K562 (cell line): ENCODE results near the gene UBE2E1. TPM values are rescaled to one million over a fixed set of nuclear protein-coding genes. Genes with fewer than 3 reads are reported as not detected.

ENCODE experiments used
- ARID1B ChIP-seq: fragments of 450-650 bp; IDR thresholded peaks from 2 replicates; pipeline ENCODE4 v1.6.1; 2016; ENCODE audit warnings: antibody characterized with exemption, mild to moderate bottlenecking, inconsistent platforms
- ARNT ChIP-seq, 2 experiments: fragments of 450-650 bp; IDR thresholded peaks; 2 replicates each; pipeline ENCODE4 v1.6.1; 2016; ENCODE audit warnings: mild to moderate bottlenecking in 1 of 2
- BHLHE40 ChIP-seq: IDR thresholded peaks from 2 replicates; pipeline ENCODE4 v1.6.1; 2011; ENCODE audit warnings: low read length, improper control_type of control experiment
- CBX8 ChIP-seq: fragments of 200-600 bp; sonication (generic); IDR thresholded peaks from 2 replicates; pipeline ENCODE4 v1.6.1; 2012; ENCODE audit warnings: borderline replicate concordance, mixed run types, low read depth, mild to moderate bottlenecking, moderate library complexity, mixed read lengths, low read length, control low read depth, inconsistent platforms; ENCODE audit not compliant: poor library complexity, severe bottlenecking; ENCODE audit errors: extremely low read depth
- CHD4 ChIP-seq: fragments of 200-600 bp; sonication (generic); IDR thresholded peaks from 3 replicates; pipeline ENCODE4 v1.6.1; 2012; ENCODE audit warnings: low read depth, mild to moderate bottlenecking, mixed read lengths, low read length, inconsistent platforms; ENCODE audit not compliant: insufficient read depth, insufficient replicate concordance, poor library complexity, severe bottlenecking
- DPF2 ChIP-seq: fragments of 450-650 bp; IDR thresholded peaks from 2 replicates; pipeline ENCODE4 v1.6.1; 2016
- EGR1 ChIP-seq: fragments of 450-650 bp; conservative IDR thresholded peaks from 2 replicates; pipeline ENCODE4 v1.6.1; 2017; ENCODE audit warnings: mild to moderate bottlenecking
- FOXM1 ChIP-seq, 2 experiments: fragments of 450-650 bp in 1 of 2; sonication (generic) in 1 of 2; formaldehyde crosslinking in 1 of 2; IDR thresholded peaks; 2 replicates each; pipeline versions ENCODE4 v1.6.1 to v1.9.0; 2017 to 2022; ENCODE audit warnings: low read depth in 2 of 2, mild to moderate bottlenecking in 2 of 2, missing genetic modification reagents in 1 of 2, moderate library complexity in 1 of 2
- JUN ChIP-seq, 2 experiments: sonication (generic) in 1 of 2; formaldehyde crosslinking in 1 of 2; IDR thresholded peaks; 2 replicates each; pipeline versions ENCODE4 v1.6.1 to v1.8.0; 2012 to 2022; ENCODE audit warnings: borderline replicate concordance in 2 of 2, mild to moderate bottlenecking in 2 of 2, improper control_type of control experiment in 1 of 2, low read depth in 1 of 2, low read length in 1 of 2, missing genetic modification reagents in 1 of 2
- MAFG ChIP-seq: fragments of 450-650 bp; conservative IDR thresholded peaks from 2 replicates; pipeline ENCODE4 v1.6.1; 2016; ENCODE audit warnings: missing genetic modification characterization, missing compliant biosample characterization
- MTF1 ChIP-seq: fragments of 250-450 bp; sonication (Bioruptor Pico); IDR thresholded peaks from 2 replicates; pipeline ENCODE4 v1.9.0; 2021; ENCODE audit warnings: moderate library complexity, mild to moderate bottlenecking, inconsistent platforms, borderline replicate concordance
- NR4A1 ChIP-seq, 2 experiments: fragments of 250-450 bp in 1 of 2; fragments of 450-650 bp in 1 of 2; sonication (Bioruptor Pico) in 1 of 2; IDR thresholded peaks; 2 replicates each; pipeline versions ENCODE4 v1.4.0 to v1.6.1; 2016 to 2020; ENCODE audit warnings: mild to moderate bottlenecking in 2 of 2, missing compliant biosample characterization in 1 of 2, missing genetic modification characterization in 1 of 2, moderate library complexity in 1 of 2
- PHF8 ChIP-seq: fragments of 200-600 bp; sonication (generic); IDR thresholded peaks from 2 replicates; pipeline ENCODE4 v1.6.1; 2012; ENCODE audit warnings: mixed run types, mild to moderate bottlenecking, inconsistent platforms, low read length, moderate library complexity, borderline replicate concordance
- RCOR1 ChIP-seq, 2 experiments: IDR thresholded peaks; 2 replicates each; pipeline ENCODE4 v1.6.1; 2012; ENCODE audit warnings: low read depth in 2 of 2, low read length in 2 of 2, borderline replicate concordance in 1 of 2, improper control_type of control experiment in 1 of 2
- RNF2 ChIP-seq: sonication (generic); IDR thresholded peaks from 2 replicates; pipeline ENCODE4 v1.6.1; 2016
- ZFP91 ChIP-seq: sonication (generic); formaldehyde crosslinking; IDR thresholded peaks from 2 replicates; pipeline ENCODE4 v1.8.0; 2022; ENCODE audit warnings: mild to moderate bottlenecking, missing genetic modification reagents
- ZNF140 ChIP-seq: fragments of 250-450 bp; sonication (Bioruptor Pico); IDR thresholded peaks from 2 replicates; pipeline ENCODE4 v1.8.0; 2021; ENCODE audit warnings: moderate library complexity, mild to moderate bottlenecking, inconsistent platforms
- ZNF212 ChIP-seq: fragments of 450-650 bp; formaldehyde crosslinking; IDR thresholded peaks from 2 replicates; pipeline ENCODE4 v1.4.0; 2020; ENCODE audit warnings: mild to moderate bottlenecking
- ZNF3 ChIP-seq: fragments of 250-450 bp; sonication (Bioruptor Pico); IDR thresholded peaks from 2 replicates; pipeline ENCODE4 v1.5.0; 2021; ENCODE audit warnings: mild to moderate bottlenecking, moderate library complexity
- ZNF444 ChIP-seq: fragments of 250-450 bp; sonication (Bioruptor Pico); IDR thresholded peaks from 2 replicates; pipeline ENCODE4 v1.4.0; 2020; ENCODE audit warnings: mild to moderate bottlenecking, moderate library complexity
- polyA plus RNA-seq, 8 experiments: library from polyadenylated mRNA; depleted of rRNA in 4 of 8; stranded (reverse) in 5 of 8; unstranded in 3 of 8; fragments of >200 nt; fragmentation: Nextera tagmentation in 2 of 8; fragmentation: Illumina TruSeq in 1 of 8; extraction: Ambion mirVana in 2 of 8; extraction: Trizol in 1 of 8; gene quantifications; 2 replicates each; pipeline versions ENCODE4 v1.2.1 to v1.2.3, GENCODE V29; 2011 to 2014; ENCODE audit warnings: inconsistent platforms in 1 of 8, missing spikeins in 1 of 8
- total RNA-seq, 7 experiments: library from RNA; depleted of rRNA in 6 of 7; stranded (reverse); fragments of >200 nt in 6 of 7; fragmentation: Illumina TruSeq in 2 of 7; extraction: Trizol in 2 of 7; gene quantifications; 2 replicates each; pipeline versions ENCODE4 v1.2.1 to v1.2.3, GENCODE V29; 2011 to 2021; ENCODE audit warnings: low replicate concordance in 1 of 7
- TF ChIP-seq, protein P1 (sequence below), 2 experiments: fragments of 250-450 bp in 1 of 2; fragments of 450-650 bp in 1 of 2; sonication (Bioruptor Pico) in 1 of 2; IDR thresholded peaks; 2 replicates each; pipeline versions ENCODE4 v1.6.1 to v1.8.0; 2016 to 2021; ENCODE audit warnings: mild to moderate bottlenecking in 2 of 2, moderate library complexity in 2 of 2, missing compliant biosample characterization in 1 of 2, missing genetic modification characterization in 1 of 2
- TF ChIP-seq, protein P2 (sequence below), 2 experiments: fragments of 150-350 bp in 1 of 2; IDR thresholded peaks; 2 replicates each; pipeline ENCODE4 v1.6.1; 2012 to 2016; ENCODE audit warnings: low read depth in 2 of 2, low read length in 2 of 2, mild to moderate bottlenecking in 1 of 2, moderate library complexity in 1 of 2

Gene UBE2E1
- total and polyA plus RNA-seq, 9 of the 15 experiments (the other 6 are each of a cell fraction or from before 2014, with no cell fraction given) = 54.4 to 294 (median 165) TPM

DNA sequence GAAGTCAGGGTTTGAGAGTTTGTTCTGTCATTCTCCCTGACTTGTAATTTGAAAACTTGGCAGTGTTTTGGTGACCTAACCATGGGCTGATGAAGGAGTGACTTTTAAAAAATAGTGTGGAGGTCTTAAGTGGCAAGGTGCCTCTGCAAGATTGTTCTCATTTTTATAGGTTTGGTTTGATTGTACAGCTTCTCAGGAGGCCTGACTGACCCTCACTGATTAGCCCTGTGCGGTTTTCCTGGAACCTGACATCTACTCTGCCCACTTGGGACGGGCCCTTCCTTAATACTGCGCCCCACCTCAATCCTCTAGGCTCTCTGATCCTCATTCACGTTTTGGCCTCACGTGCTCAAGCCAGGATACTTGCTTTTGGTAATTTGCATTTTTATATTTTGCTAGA, 2.8 kb downstream of the UBE2E1 start (continued):
- TF ChIP-seq RCOR1 (IDR thresholded peaks at IDR 0.05; ENCODE audit: borderline replicate concordance in 1 of 2, low read depth in 2 of 2, low read length in 2 of 2) (peak in 1 of 2 experiments; percentile 80; a peak in 3 of 4 replicates), DPF2 (peak; percentile 92), ZNF212 (CRISPR knock-in tag) (no peak), FOXM1 (IDR thresholded peaks at IDR 0.05; ENCODE audit: low read depth) (peak; percentile 71), FOXM1 (CRISPR knock-in tag; IDR thresholded peaks at IDR 0.05; ENCODE audit: low read depth) (no peak), BHLHE40 (peak; percentile 88), ZNF140 (no peak), PHF8 (no peak), MTF1 (CRISPR knock-in tag) (no peak), RNF2 (no peak), ARNT (IDR thresholded peaks at IDR 0.05) (peak in 1 of 2 experiments; percentile 54; a peak in 1 of 4 replicates), ZFP91 (CRISPR knock-in tag) (no peak), ZNF444 (CRISPR knock-in tag) (no peak), CHD4 (no peak), MAFG (tag) (no peak), EGR1 (no peak), ARID1B (peak; percentile 94), CBX8 (no peak), NR4A1 (CRISPR knock-in tag; IDR thresholded peaks at IDR 0.05) (no peak), NR4A1 (tag; IDR thresholded peaks at IDR 0.05) (no peak), JUN (IDR thresholded peaks at IDR 0.05; ENCODE audit: borderline replicate concordance, low read depth, low read length) (no peak), JUN (CRISPR knock-in tag; IDR thresholded peaks at IDR 0.05; ENCODE audit: borderline replicate concordance) (no peak), ZNF3 (no peak)
- TF ChIP-seq, protein P1, sequence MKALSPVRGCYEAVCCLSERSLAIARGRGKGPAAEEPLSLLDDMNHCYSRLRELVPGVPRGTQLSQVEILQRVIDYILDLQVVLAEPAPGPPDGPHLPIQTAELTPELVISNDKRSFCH (CRISPR knock-in tag; IDR thresholded peaks at IDR 0.05) = no peak
- TF ChIP-seq, protein P1 (tag; IDR thresholded peaks at IDR 0.05) = peak; percentile 58; the same call in 1 of the 2 replicates
- TF ChIP-seq, protein P2, sequence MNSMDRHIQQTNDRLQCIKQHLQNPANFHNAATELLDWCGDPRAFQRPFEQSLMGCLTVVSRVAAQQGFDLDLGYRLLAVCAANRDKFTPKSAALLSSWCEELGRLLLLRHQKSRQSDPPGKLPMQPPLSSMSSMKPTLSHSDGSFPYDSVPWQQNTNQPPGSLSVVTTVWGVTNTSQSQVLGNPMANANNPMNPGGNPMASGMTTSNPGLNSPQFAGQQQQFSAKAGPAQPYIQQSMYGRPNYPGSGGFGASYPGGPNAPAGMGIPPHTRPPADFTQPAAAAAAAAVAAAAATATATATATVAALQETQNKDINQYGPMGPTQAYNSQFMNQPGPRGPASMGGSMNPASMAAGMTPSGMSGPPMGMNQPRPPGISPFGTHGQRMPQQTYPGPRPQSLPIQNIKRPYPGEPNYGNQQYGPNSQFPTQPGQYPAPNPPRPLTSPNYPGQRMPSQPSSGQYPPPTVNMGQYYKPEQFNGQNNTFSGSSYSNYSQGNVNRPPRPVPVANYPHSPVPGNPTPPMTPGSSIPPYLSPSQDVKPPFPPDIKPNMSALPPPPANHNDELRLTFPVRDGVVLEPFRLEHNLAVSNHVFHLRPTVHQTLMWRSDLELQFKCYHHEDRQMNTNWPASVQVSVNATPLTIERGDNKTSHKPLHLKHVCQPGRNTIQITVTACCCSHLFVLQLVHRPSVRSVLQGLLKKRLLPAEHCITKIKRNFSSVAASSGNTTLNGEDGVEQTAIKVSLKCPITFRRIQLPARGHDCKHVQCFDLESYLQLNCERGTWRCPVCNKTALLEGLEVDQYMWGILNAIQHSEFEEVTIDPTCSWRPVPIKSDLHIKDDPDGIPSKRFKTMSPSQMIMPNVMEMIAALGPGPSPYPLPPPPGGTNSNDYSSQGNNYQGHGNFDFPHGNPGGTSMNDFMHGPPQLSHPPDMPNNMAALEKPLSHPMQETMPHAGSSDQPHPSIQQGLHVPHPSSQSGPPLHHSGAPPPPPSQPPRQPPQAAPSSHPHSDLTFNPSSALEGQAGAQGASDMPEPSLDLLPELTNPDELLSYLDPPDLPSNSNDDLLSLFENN (IDR thresholded peaks at IDR 0.05; ENCODE audit: low read depth in 2 of 2, low read length in 2 of 2) = peak in 1 of 2 experiments; percentile 71; a peak in 1 of 4 replicates
